Prostate gland (tissue), 2 donors: Measurements from ENCODE around the gene ITPR1. TPM values are rescaled to one million over a fixed set of nuclear protein-coding genes. Genes with fewer than 3 reads are reported as not detected.

Experiments used
- DNase-seq: peaks from one replicate; pipeline ENCODE4 v3.0.0-alpha.2; 2019; ENCODE audit warnings: low spot score
- H3K27ac ChIP-seq, 2 donors: fragments of 200-600 bp; sonication (generic); 2 replicates each; pipeline ENCODE4 v1.5.1; 2017 to 2019
- H3K27me3 ChIP-seq: fragments of 200-600 bp; sonication (generic); replicated peaks from 2 replicates; pipeline ENCODE4 v1.5.1; 2019; ENCODE audit not compliant: insufficient read depth
- H3K36me3 ChIP-seq, 2 donors: fragments of 200-600 bp; sonication (generic); 1 replicate in 1 of 2; 2 replicates in 1 of 2; pipeline versions ENCODE4 v1.5.1 to v1.8.1; 2017 to 2019
- H3K4me1 ChIP-seq: fragments of 200-600 bp; sonication (generic); replicated peaks from 2 replicates; pipeline ENCODE4 v1.5.1; 2019
- H3K4me3 ChIP-seq, 2 donors: fragments of 200-600 bp; sonication (generic); 2 replicates each; pipeline ENCODE4 v1.5.1; 2017 to 2019
- H3K9me3 ChIP-seq: fragments of 200-600 bp; sonication (generic); 2 replicates; pipeline ENCODE4 v1.5.1; 2017
- CTCF ChIP-seq, 4 experiments: fragments of 200-600 bp in 2 of 4; fragments of 450-650 bp in 2 of 4; sonication (generic) in 2 of 4; IDR thresholded peaks; 1 replicate in 3 of 4; 2 replicates in 1 of 4; pipeline ENCODE4 v1.5.1; 2016 to 2019; ENCODE audit warnings: antibody characterized with exemption in 4 of 4, mild to moderate bottlenecking in 2 of 4, moderate library complexity in 2 of 4
- POLR2A ChIP-seq: fragments of 450-650 bp; IDR thresholded peaks from one replicate; pipeline ENCODE4 v1.6.1; 2016; ENCODE audit warnings: antibody characterized with exemption, mild to moderate bottlenecking
- POLR2AphosphoS5 ChIP-seq: sonication (generic); formaldehyde crosslinking; IDR thresholded peaks from one replicate; pipeline ENCODE4 v1.6.1; 2017; ENCODE audit warnings: antibody characterized with exemption
- WGBS: methylation state at CpG from one replicate; pipeline ENCODE4 v1.1.5; 2018; 5-methylcytosine and 5-hydroxymethylcytosine counted together
- intact Hi-C: fragments of 100-400 bp; cut with DNase I; formaldehyde crosslinking; loops from one replicate; pipeline ENCODE4 v1.14.2; 2022
- total RNA-seq, 2 donors: library from RNA; depleted of rRNA; stranded (reverse); fragments of >200 nt; gene quantifications; one replicate each; pipeline ENCODE4 v1.1.0, GENCODE V29; 2016

Gene ITPR1
- total RNA-seq, 2 donors from 2014 or later, result 80.0 to 126 TPM

- no peaks in the 10 kb centered on the region for H3K27me3 ChIP-seq
- H3K36me3 ChIP-seq, result no peaks in the 10 kb centered on the region
- 71% methylated on average over 3 of the region's 3 CpGs for WGBS
- no peak overlapping the region for H3K27ac ChIP-seq
- TF ChIP-seq POLR2AphosphoS5 (no peak), POLR2A (no peak), CTCF (IDR thresholded peaks at IDR 0.05) (no peak)
- no peaks in the 10 kb centered on the region for H3K9me3 ChIP-seq
- intact Hi-C loops, result no loop called here
- H3K4me1 ChIP-seq, result no peaks in the 10 kb centered on the region
- DNase-seq, result no peak
- H3K4me3 ChIP-seq, result no peak overlapping the region
Measured at GRCh38 chr3:4601892-4602291, 108.7 kb downstream of the ITPR1 start.

GRCh38 chr3:4604693-4605092 is 111.5 kb downstream of the ITPR1 start:
- H3K9me3 ChIP-seq, result no peaks in the 10 kb centered on the region
- no peak overlapping the region for H3K4me3 ChIP-seq
- H3K4me1 ChIP-seq, result peaks cover 4% of the 10 kb centered on the region
- TF ChIP-seq POLR2AphosphoS5 (no peak), CTCF (IDR thresholded peaks at IDR 0.05) (no peak), POLR2A (no peak)
- H3K27ac ChIP-seq, result no peak overlapping the region
- H3K36me3 ChIP-seq, result no peaks in the 10 kb centered on the region
- intact Hi-C loops, result no loop called here
- WGBS, result 86% methylated on average over 5 of the region's 5 CpGs
- no peaks in the 10 kb centered on the region for H3K27me3 ChIP-seq
- no peak for DNase-seq

GRCh38 chr3:4606911-4607310 is 113.8 kb downstream of the ITPR1 start:
- intact Hi-C loops, result no loop called here
- Histone ChIP-seq H3K27ac (no peak overlapping the region), H3K36me3 (no peaks in the 10 kb centered on the region), H3K4me1 (peaks cover 9% of the 10 kb centered on the region), H3K27me3 (no peaks in the 10 kb centered on the region), H3K9me3 (no peaks in the 10 kb centered on the region), H3K4me3 (no peak overlapping the region)
- DNase-seq, result no peak
- WGBS, result 65% methylated on average over 4 of the region's 4 CpGs
- TF ChIP-seq POLR2A (no peak), POLR2AphosphoS5 (no peak), CTCF (IDR thresholded peaks at IDR 0.05) (no peak)

- Histone ChIP-seq H3K4me1 (peaks cover 9% of the 10 kb centered on the region), H3K27me3 (no peaks in the 10 kb centered on the region), H3K4me3 (no peak overlapping the region), H3K36me3 (no peaks in the 10 kb centered on the region), H3K9me3 (no peaks in the 10 kb centered on the region), H3K27ac (no peak overlapping the region)
- no peak for DNase-seq
- TF ChIP-seq CTCF (IDR thresholded peaks at IDR 0.05) (no peak), POLR2A (no peak), POLR2AphosphoS5 (no peak)
- 78% methylated on average over 3 of the region's 3 CpGs for WGBS
- intact Hi-C loops, result no loop called here
Measured at GRCh38 chr3:4613366-4613765, 120.2 kb downstream of the ITPR1 start.

- Histone ChIP-seq H3K27me3 (no peaks in the 10 kb centered on the region), H3K4me3 (no peak overlapping the region), H3K36me3 (no peaks in the 10 kb centered on the region), H3K27ac (no peak overlapping the region), H3K9me3 (no peaks in the 10 kb centered on the region), H3K4me1 (peaks cover 9% of the 10 kb centered on the region)
- no peak for TF ChIP-seq POLR2AphosphoS5
- TF ChIP-seq POLR2A, result no peak
- no peak for TF ChIP-seq CTCF (IDR thresholded peaks at IDR 0.05)
- intact Hi-C loops, result no loop called here
- DNase-seq, result no peak
- 68% methylated on average over 5 of the region's 5 CpGs for WGBS
Measured at GRCh38 chr3:4614070-4614469, 120.9 kb downstream of the ITPR1 start.
